HepG2 (cell line): ENCODE results near the gene HDAC3. TPM values are rescaled to one million over a fixed set of nuclear protein-coding genes. Genes with fewer than 3 reads are reported as not detected.

Experiments
- CEBPG ChIP-seq: IDR thresholded peaks from 2 replicates; pipeline ENCODE4 v1.6.1; 2016
- FOSL2 ChIP-seq: sonication (generic); formaldehyde crosslinking; IDR thresholded peaks from 2 replicates; pipeline ENCODE4 v1.4.0; 2020; ENCODE audit warnings: missing genetic modification reagents
- HNRNPL ChIP-seq: fragments of 200-400 bp; formaldehyde crosslinking; IDR thresholded peaks from 2 replicates; pipeline ENCODE4 v1.6.1; 2017; ENCODE audit warnings: mild to moderate bottlenecking, low read depth, low read length
- REL ChIP-seq: sonication (generic); formaldehyde crosslinking; conservative IDR thresholded peaks from 2 replicates; pipeline ENCODE4 v1.8.0; 2022; ENCODE audit warnings: mild to moderate bottlenecking, missing genetic modification reagents, moderate library complexity
- RFX5 ChIP-seq: IDR thresholded peaks from 2 replicates; pipeline ENCODE4 v1.6.1; 2011; ENCODE audit warnings: low read depth, low read length, improper control_type of control experiment
- RORA ChIP-seq: sonication (generic); formaldehyde crosslinking; IDR thresholded peaks from 2 replicates; pipeline ENCODE4 v1.5.0; 2020; ENCODE audit warnings: mild to moderate bottlenecking, missing genetic modification reagents, moderate library complexity
- SMYD3 ChIP-seq: sonication (generic); formaldehyde crosslinking; IDR thresholded peaks from 2 replicates; pipeline ENCODE4 v1.8.1; 2023; ENCODE audit warnings: mild to moderate bottlenecking, missing genetic modification reagents
- SOX5 ChIP-seq: IDR thresholded peaks from 2 replicates; pipeline ENCODE4 v1.6.1; 2016; ENCODE audit warnings: borderline replicate concordance
- SYNCRIP ChIP-seq: fragments of 200-400 bp; formaldehyde crosslinking; IDR thresholded peaks from 2 replicates; pipeline ENCODE4 v1.6.1; 2018; ENCODE audit warnings: mild to moderate bottlenecking, low read depth, low read length; ENCODE audit not compliant: insufficient read depth
- ZBTB44 ChIP-seq: sonication (generic); formaldehyde crosslinking; IDR thresholded peaks from 2 replicates; pipeline ENCODE4 v1.4.0; 2020; ENCODE audit warnings: missing genetic modification reagents
- ZBTB8A ChIP-seq: sonication (generic); formaldehyde crosslinking; IDR thresholded peaks from 2 replicates; pipeline ENCODE4 v1.4.0; 2020; ENCODE audit warnings: mild to moderate bottlenecking, low read depth, missing genetic modification reagents, borderline replicate concordance
- ZNF24 ChIP-seq: fragments of 450-650 bp; IDR thresholded peaks from 2 replicates; pipeline ENCODE4 v1.6.1; 2017; ENCODE audit warnings: antibody characterized with exemption, mild to moderate bottlenecking
- ZNF251 ChIP-seq: sonication (generic); formaldehyde crosslinking; IDR thresholded peaks from 2 replicates; pipeline ENCODE4 v1.9.0; 2021; ENCODE audit warnings: mild to moderate bottlenecking, missing genetic modification reagents
- ZNF333 ChIP-seq: sonication (generic); formaldehyde crosslinking; IDR thresholded peaks from 2 replicates; pipeline ENCODE4 v1.4.0; 2020; ENCODE audit warnings: mild to moderate bottlenecking, missing genetic modification reagents, borderline replicate concordance
- ZNF446 ChIP-seq: sonication (generic); formaldehyde crosslinking; IDR thresholded peaks from 2 replicates; pipeline ENCODE4 v1.5.0; 2020; ENCODE audit warnings: mild to moderate bottlenecking, missing genetic modification reagents
- ZNF841 ChIP-seq: sonication (generic); formaldehyde crosslinking; IDR thresholded peaks from 2 replicates; pipeline ENCODE4 v1.8.1; 2023; ENCODE audit warnings: missing genetic modification reagents, borderline replicate concordance
- ZSCAN29 ChIP-seq: sonication (generic); formaldehyde crosslinking; conservative IDR thresholded peaks from 2 replicates; pipeline ENCODE4 v1.4.0; 2020; ENCODE audit warnings: mild to moderate bottlenecking, missing genetic modification reagents
- polyA plus RNA-seq, 8 experiments: library from polyadenylated mRNA; depleted of rRNA in 3 of 8; stranded (reverse) in 7 of 8; unstranded in 1 of 8; fragments of >200 nt; fragmentation: Illumina TruSeq in 4 of 8; extraction: Trizol in 4 of 8; gene quantifications; 2 replicates each; pipeline versions ENCODE4 v1.2.1 to v1.2.3, GENCODE V29; 2011 to 2016; ENCODE audit warnings: low read depth in 4 of 8, missing spikeins in 1 of 8, mixed read lengths in 1 of 8; ENCODE audit not compliant: insufficient read depth in 1 of 8
- total RNA-seq, 5 experiments: library from RNA; depleted of rRNA; stranded (reverse); fragments of >200 nt; fragmentation: Illumina TruSeq; extraction: Trizol; gene quantifications; 2 replicates each; pipeline ENCODE4 v1.2.3, GENCODE V29; 2016; ENCODE audit warnings: low read depth in 1 of 5
- TF ChIP-seq, protein P1 (sequence below): sonication (generic); formaldehyde crosslinking; IDR thresholded peaks from 2 replicates; pipeline ENCODE4 v1.8.0; 2022; ENCODE audit warnings: low read depth, missing genetic modification reagents
- TF ChIP-seq, protein P2 (sequence below), 2 experiments: fragments of 450-650 bp in 1 of 2; sonication (generic) in 1 of 2; formaldehyde crosslinking in 1 of 2; IDR thresholded peaks; 2 replicates each; pipeline versions ENCODE4 v1.6.1 to v1.8.0; 2016 to 2022; ENCODE audit warnings: antibody characterized with exemption in 1 of 2, mild to moderate bottlenecking in 1 of 2, missing genetic modification reagents in 1 of 2

The HDAC3 gene
- total and polyA plus RNA-seq, 2 of the 13 experiments (the other 11 are each of a cell fraction or from before 2014, with no cell fraction given), result 84.0 to 94.1 TPM

- TF ChIP-seq, protein P1, sequence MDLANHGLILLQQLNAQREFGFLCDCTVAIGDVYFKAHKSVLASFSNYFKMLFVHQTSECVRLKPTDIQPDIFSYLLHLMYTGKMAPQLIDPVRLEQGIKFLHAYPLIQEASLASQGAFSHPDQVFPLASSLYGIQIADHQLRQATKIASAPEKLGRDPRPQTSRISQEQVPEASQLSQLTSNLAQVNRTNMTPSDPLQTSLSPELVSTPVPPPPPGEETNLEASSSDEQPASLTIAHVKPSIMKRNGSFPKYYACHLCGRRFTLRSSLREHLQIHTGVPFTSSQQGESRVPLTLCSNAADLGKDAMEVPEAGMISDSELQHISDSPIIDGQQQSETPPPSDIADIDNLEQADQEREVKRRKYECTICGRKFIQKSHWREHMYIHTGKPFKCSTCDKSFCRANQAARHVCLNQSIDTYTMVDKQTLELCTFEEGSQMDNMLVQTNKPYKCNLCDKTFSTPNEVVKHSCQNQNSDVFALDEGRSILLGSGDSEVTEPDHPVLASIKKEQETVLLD, result no peak
- TF ChIP-seq CEBPG (CRISPR knock-in tag), result no peak
- TF ChIP-seq SMYD3, result no peak
- TF ChIP-seq HNRNPL, result no peak
- no peak for TF ChIP-seq ZNF841 (CRISPR knock-in tag)
- no peak for TF ChIP-seq ZNF446
- TF ChIP-seq ZBTB8A, result no peak
- no peak for TF ChIP-seq ZNF24
- no peak for TF ChIP-seq RFX5
- TF ChIP-seq ZBTB44 (CRISPR knock-in tag), result no peak
- no peak for TF ChIP-seq ZNF251 (CRISPR knock-in tag)
- no peak for TF ChIP-seq REL (CRISPR knock-in tag)
- TF ChIP-seq FOSL2 (CRISPR knock-in tag), result peak; percentile 93
- TF ChIP-seq RORA (CRISPR knock-in tag), result no peak
- no peak for TF ChIP-seq ZSCAN29
- TF ChIP-seq ZNF333 (CRISPR knock-in tag), result no peak
- TF ChIP-seq, protein P2, sequence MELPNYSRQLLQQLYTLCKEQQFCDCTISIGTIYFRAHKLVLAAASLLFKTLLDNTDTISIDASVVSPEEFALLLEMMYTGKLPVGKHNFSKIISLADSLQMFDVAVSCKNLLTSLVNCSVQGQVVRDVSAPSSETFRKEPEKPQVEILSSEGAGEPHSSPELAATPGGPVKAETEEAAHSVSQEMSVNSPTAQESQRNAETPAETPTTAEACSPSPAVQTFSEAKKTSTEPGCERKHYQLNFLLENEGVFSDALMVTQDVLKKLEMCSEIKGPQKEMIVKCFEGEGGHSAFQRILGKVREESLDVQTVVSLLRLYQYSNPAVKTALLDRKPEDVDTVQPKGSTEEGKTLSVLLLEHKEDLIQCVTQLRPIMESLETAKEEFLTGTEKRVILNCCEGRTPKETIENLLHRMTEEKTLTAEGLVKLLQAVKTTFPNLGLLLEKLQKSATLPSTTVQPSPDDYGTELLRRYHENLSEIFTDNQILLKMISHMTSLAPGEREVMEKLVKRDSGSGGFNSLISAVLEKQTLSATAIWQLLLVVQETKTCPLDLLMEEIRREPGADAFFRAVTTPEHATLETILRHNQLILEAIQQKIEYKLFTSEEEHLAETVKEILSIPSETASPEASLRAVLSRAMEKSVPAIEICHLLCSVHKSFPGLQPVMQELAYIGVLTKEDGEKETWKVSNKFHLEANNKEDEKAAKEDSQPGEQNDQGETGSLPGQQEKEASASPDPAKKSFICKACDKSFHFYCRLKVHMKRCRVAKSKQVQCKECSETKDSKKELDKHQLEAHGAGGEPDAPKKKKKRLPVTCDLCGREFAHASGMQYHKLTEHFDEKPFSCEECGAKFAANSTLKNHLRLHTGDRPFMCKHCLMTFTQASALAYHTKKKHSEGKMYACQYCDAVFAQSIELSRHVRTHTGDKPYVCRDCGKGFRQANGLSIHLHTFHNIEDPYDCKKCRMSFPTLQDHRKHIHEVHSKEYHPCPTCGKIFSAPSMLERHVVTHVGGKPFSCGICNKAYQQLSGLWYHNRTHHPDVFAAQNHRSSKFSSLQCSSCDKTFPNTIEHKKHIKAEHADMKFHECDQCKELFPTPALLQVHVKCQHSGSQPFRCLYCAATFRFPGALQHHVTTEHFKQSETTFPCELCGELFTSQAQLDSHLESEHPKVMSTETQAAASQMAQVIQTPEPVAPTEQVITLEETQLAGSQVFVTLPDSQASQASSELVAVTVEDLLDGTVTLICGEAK (IDR thresholded peaks at IDR 0.05), result no peak
- TF ChIP-seq, protein P2 (CRISPR knock-in tag; IDR thresholded peaks at IDR 0.05), result no peak
- TF ChIP-seq SOX5 (CRISPR knock-in tag), result no peak
- no peak for TF ChIP-seq SYNCRIP
These were observed 21.4 kb upstream of the HDAC3 start (continued) for GRCh38 chr5:141657937-141658545.
